OCI-LY3 (cell line): ENCODE results near the gene LTBP3.

Source experiments
- EZH2phosphoT487 ChIP-seq: fragments of 200-600 bp; shearing (Covaris generic); IDR thresholded peaks from 2 replicates; pipeline ENCODE4 v1.6.1; 2018; ENCODE audit warnings: antibody characterized with exemption, mixed run types, low read depth
- TF ChIP-seq, protein P1 (sequence below): fragments of 200-600, 300-600 bp; sonication (generic); IDR thresholded peaks from 2 replicates; pipeline ENCODE4 v1.5.1; 2014; ENCODE audit warnings: antibody characterized with exemption, low read length, low read depth

DNA sequence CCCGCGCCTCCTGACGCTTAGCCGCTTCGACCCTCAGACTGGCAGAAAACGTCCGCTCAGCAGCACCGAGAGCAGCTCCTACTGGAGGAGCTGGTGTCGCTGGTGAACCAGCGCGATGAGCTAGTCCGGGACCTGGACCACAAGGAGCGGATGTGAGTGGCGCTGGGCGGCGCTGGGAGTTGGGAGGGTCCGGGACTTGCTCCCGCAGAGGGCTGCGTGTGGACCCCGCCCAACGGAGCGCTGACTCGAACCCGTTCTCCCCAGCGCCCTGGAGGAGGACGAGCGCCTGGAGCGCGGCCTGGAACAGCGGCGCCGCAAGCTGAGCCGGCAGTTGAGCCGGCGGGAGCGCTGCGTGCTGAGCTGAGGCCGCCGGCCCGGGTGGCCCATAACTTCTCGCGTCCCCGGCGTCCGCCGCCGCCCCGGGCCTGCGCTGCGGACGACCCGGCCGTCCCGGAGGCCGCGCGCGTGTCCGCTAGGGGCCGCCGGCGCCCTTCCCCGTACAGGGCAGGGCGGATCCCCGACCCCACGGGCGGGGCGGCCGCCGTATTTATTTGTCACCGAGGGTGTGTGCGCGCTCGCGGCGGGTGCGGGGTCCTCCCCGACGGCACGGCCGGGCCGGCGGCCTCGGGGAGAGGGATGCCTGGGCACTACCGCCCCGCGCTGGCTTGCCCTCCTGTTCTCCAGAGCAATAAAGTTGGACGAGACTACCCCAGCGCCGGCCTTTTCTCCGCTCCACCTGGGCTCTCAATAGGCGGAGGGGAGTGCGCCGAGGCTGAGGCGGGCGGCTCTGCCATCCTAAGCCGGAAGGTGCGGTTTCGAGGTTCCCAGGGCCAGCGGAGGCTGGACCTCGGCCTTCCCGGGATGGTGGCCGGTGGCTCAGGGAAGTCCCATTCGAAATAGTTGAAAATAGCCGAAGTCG lies 34.0 kb upstream of the LTBP3 start:
- TF ChIP-seq, protein P1, sequence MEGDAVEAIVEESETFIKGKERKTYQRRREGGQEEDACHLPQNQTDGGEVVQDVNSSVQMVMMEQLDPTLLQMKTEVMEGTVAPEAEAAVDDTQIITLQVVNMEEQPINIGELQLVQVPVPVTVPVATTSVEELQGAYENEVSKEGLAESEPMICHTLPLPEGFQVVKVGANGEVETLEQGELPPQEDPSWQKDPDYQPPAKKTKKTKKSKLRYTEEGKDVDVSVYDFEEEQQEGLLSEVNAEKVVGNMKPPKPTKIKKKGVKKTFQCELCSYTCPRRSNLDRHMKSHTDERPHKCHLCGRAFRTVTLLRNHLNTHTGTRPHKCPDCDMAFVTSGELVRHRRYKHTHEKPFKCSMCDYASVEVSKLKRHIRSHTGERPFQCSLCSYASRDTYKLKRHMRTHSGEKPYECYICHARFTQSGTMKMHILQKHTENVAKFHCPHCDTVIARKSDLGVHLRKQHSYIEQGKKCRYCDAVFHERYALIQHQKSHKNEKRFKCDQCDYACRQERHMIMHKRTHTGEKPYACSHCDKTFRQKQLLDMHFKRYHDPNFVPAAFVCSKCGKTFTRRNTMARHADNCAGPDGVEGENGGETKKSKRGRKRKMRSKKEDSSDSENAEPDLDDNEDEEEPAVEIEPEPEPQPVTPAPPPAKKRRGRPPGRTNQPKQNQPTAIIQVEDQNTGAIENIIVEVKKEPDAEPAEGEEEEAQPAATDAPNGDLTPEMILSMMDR: no peak
- TF ChIP-seq EZH2phosphoT487: no peak
